ENCODE results near the gene PDE8B. TPM values are rescaled to one million over a fixed set of nuclear protein-coding genes. Genes with fewer than 3 reads are reported as not detected.

The PDE8B gene
- polyA plus RNA-seq, 1 of the 3 experiments (the other 2 are of a cell fraction) = not detected

DNA sequence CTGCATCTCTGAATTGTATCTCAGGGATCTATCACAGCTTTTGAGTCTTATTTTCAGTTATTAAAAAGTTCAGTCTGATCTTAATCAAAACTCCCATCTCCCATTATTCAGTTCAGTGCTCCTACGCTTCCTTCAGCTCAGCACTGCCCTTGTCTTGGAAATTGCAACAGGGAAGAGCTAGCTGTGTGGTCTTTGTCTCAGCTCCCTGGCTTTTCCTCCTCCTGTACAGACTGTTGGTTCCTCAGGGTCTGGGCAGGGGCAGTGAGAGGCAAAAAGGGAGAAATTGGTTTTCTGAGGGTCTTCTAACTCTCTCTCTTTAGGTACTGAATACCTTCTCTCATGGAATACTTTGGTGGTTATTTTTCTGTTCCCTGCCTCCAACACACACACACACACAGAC lies 48.2 kb downstream of the PDE8B start:
- H3K27ac ChIP-seq (ENCODE audit: low read depth in 2 of 2, low read length in 1 of 2) = no peak overlapping the region
- TF ChIP-seq FOXM1 (IDR thresholded peaks at IDR 0.05; ENCODE audit: low read depth) = no peak
- TF ChIP-seq, protein P1, sequence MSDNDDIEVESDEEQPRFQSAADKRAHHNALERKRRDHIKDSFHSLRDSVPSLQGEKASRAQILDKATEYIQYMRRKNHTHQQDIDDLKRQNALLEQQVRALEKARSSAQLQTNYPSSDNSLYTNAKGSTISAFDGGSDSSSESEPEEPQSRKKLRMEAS (IDR thresholded peaks at IDR 0.05; ENCODE audit: low read depth) = no peak
- TF ChIP-seq, protein P2, sequence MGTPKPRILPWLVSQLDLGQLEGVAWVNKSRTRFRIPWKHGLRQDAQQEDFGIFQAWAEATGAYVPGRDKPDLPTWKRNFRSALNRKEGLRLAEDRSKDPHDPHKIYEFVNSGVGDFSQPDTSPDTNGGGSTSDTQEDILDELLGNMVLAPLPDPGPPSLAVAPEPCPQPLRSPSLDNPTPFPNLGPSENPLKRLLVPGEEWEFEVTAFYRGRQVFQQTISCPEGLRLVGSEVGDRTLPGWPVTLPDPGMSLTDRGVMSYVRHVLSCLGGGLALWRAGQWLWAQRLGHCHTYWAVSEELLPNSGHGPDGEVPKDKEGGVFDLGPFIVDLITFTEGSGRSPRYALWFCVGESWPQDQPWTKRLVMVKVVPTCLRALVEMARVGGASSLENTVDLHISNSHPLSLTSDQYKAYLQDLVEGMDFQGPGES (IDR thresholded peaks at IDR 0.05; ENCODE audit: low read depth, low read length) = no peak
- TF ChIP-seq USF1 (IDR thresholded peaks at IDR 0.05; ENCODE audit: borderline replicate concordance, low read depth) = no peak
- no peak for TF ChIP-seq GATA2 (CRISPR knock-in tag; IDR thresholded peaks at IDR 0.05)
- TF ChIP-seq ZBTB33 (IDR thresholded peaks at IDR 0.05; ENCODE audit: borderline replicate concordance, low read depth) = no peak
- TF ChIP-seq YY1 (IDR thresholded peaks at IDR 0.05; ENCODE audit: low read depth) = no peak
- no peak for TF ChIP-seq SIN3A (IDR thresholded peaks at IDR 0.05; ENCODE audit: borderline replicate concordance, low read depth, low read length)
- TF ChIP-seq MEF2A (IDR thresholded peaks at IDR 0.05; ENCODE audit: borderline replicate concordance, low read depth) = no peak
- no peak for TF ChIP-seq ELF1 (IDR thresholded peaks at IDR 0.05)
- TF ChIP-seq, protein P3, sequence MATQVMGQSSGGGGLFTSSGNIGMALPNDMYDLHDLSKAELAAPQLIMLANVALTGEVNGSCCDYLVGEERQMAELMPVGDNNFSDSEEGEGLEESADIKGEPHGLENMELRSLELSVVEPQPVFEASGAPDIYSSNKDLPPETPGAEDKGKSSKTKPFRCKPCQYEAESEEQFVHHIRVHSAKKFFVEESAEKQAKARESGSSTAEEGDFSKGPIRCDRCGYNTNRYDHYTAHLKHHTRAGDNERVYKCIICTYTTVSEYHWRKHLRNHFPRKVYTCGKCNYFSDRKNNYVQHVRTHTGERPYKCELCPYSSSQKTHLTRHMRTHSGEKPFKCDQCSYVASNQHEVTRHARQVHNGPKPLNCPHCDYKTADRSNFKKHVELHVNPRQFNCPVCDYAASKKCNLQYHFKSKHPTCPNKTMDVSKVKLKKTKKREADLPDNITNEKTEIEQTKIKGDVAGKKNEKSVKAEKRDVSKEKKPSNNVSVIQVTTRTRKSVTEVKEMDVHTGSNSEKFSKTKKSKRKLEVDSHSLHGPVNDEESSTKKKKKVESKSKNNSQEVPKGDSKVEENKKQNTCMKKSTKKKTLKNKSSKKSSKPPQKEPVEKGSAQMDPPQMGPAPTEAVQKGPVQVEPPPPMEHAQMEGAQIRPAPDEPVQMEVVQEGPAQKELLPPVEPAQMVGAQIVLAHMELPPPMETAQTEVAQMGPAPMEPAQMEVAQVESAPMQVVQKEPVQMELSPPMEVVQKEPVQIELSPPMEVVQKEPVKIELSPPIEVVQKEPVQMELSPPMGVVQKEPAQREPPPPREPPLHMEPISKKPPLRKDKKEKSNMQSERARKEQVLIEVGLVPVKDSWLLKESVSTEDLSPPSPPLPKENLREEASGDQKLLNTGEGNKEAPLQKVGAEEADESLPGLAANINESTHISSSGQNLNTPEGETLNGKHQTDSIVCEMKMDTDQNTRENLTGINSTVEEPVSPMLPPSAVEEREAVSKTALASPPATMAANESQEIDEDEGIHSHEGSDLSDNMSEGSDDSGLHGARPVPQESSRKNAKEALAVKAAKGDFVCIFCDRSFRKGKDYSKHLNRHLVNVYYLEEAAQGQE (IDR thresholded peaks at IDR 0.05; ENCODE audit: low read depth, low read length) = no peak
- TF ChIP-seq NRF1 (IDR thresholded peaks at IDR 0.05; ENCODE audit: low read depth, low read length) = no peak
- no peak for TF ChIP-seq TAF1 (IDR thresholded peaks at IDR 0.05; ENCODE audit: borderline replicate concordance, low read depth, low read length)
- TF ChIP-seq FOXJ3 (CRISPR knock-in tag; IDR thresholded peaks at IDR 0.05) = no peak
- TF ChIP-seq POLR2AphosphoS5 (IDR thresholded peaks at IDR 0.05; ENCODE audit: low read depth, low read length) = no peak
- TF ChIP-seq GABPA (IDR thresholded peaks at IDR 0.05; ENCODE audit: low read depth) = no peak
- TF ChIP-seq EZH2phosphoT487 (IDR thresholded peaks at IDR 0.05; ENCODE audit: borderline replicate concordance, low read depth) = no peak
- H3F3A ChIP-seq (replicated peaks; ENCODE audit: insufficient read depth) = no peaks in the 10 kb centered on the region
- H3K4me1 ChIP-seq (ENCODE audit: control insufficient read depth in 1 of 2, insufficient read depth in 2 of 2, low read depth in 1 of 2, low read length in 1 of 2) = no peaks in the 10 kb centered on the region
- no peak for DNase-seq
- H4K20me1 ChIP-seq (ENCODE audit: insufficient read depth) = no peaks in the 10 kb centered on the region
- H3K4me3 ChIP-seq (ENCODE audit: low read depth in 2 of 2, low read length in 1 of 2) = no peak overlapping the region
- ChIA-PET POLR2A (no interaction called here), CTCF (no interaction called here)
- H3K9ac ChIP-seq = no peak overlapping the region
- H3K36me3 ChIP-seq (replicated peaks in 1 of 2; ENCODE audit: control insufficient read depth in 1 of 2, insufficient read depth in 2 of 2, low read length in 1 of 2) = no peaks in the 10 kb centered on the region
- no peaks in the 10 kb centered on the region for H3K27me3 ChIP-seq (ENCODE audit: insufficient read depth)
- H3K79me2 ChIP-seq (ENCODE audit: insufficient read depth) = no peaks in the 10 kb centered on the region
- no peaks in the 10 kb centered on the region for H3K9me2 ChIP-seq
- no peak overlapping the region for H2AFZ ChIP-seq (ENCODE audit: low read depth)
- H3K4me2 ChIP-seq = no peak overlapping the region
- no peaks in the 10 kb centered on the region for H3K9me3 ChIP-seq
- WGBS (ENCODE audit: low lambda C conversion rate) = 50% methylated on average over 1 of the region's 1 CpG

All from SK-N-SH (cell line).